NCI-H2227 (cell line): ENCODE measurements around the gene C1orf105.
"Not testable (repeated sequence)": the region's sequence is repeated elsewhere in the genome, so short reads cannot be mapped to it uniquely, and the experiment has no call there.

Experiments
- DNase-seq: peaks from one replicate; lab custom pipeline; 2025; ENCODE audit not compliant: unreplicated experiment; lab: John Stamatoyannopoulos, UW

C1orf105 gene

DNA sequence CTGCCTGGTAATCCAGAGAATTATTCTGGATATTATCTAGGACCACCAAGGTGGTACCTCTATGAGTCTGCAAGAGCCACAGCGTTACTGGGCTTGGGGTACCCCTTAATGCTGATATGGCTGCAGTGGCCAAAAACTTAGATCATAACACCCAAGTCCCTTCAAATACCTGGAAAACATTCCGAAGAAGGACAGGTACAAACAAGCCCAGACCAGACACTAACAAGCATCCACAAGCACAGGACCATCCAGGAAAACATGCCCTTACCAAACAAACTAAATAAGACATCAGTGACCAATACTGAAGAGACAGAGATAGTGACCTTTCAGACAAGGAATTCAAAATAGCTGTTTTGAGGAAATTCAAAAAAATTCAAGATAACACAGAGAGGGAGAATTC lies 2.9 kb downstream of the C1orf105 start:
- DNase-seq = no peak

DNA sequence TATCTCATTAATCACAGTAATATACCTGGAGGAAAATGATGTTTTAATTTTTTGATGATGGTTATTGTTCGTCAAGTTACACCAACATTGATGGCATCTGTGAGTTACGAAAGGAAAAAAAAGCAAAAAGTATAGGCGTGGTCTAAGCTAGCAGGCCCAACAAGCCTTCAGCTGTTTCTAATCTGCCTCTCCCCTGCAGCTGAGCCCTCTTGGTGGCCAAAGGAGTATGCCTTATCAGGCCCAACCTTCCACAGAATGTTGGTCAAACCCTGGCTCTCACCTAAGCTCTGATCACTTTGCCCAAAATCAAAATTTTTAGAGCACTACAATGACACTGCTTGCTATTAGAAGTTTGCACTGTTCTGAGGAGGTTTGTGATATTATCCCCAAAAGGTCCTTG lies 4.9 kb downstream of the C1orf105 start:
- no peak for DNase-seq

DNA sequence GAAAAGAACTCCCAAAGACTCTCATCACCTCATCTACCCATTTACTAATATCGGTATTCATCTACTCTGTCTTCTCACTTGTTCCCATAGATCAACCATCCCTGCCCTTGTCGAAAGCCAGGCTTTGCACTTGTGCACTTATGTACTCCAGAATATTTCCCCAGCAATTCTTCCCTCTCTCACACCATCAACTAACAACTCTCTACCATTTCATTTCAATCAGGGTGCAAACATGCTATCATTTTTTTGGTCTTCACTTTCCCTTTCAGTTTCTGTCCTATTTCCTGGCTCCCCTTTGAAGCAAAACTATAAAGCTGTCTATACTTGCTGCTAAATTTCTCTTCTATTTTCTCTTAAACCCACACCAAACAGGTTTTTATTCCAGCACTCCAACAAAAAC lies 6.7 kb downstream of the C1orf105 start:
- DNase-seq = no peak

DNA sequence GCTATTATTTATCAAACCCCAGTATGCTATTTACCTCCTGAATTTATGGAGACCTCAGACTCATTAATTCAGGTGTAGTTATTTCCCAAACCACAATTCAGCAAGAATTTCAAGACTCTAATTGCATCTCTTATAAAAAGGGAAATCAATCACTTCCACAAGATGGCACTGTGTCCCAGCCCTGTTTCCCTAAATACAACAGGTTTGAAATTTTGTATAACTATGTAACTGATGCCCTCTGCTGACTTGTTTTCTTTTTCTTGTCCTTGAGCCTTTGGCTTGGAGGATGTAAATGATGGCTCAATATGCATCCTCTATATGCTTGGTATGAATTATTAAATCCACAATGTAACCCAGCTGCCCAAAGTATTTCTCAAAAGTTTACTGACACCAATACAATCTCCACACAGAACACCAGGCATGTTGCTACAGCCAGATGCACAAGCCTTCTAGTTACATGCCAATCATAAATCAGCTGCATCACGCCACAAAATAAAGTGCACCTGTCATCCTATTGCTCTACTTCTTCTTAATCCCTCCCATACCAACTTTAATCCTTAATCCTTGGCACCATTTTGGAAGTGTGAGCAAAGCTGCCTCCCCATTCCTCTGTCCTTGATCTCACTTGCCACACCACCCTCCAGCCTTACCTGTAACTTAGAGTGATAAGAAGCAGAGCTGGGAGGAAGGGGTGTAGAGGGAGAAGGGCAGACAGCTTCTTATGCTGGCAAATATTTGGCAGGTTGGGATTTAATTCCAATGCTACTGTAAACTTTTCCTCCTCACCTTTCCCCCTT lies 9.0 kb downstream of the C1orf105 start:
- DNase-seq = peak; percentile 55

DNA sequence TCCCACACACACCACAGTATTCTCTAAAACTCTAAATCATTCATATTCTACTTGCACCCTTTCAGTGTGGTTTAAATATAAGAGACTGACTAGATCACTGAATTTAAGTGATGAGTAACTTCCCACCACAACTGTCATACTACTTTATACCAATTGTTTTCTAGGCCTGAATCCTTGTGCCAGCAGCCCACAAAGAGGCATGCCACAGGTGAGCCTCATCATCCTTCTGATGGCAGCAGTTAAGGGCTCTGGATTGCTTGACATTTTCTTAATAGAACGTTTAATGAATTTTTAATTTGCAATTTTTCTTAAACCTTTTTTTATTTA lies 9.6 kb downstream of the C1orf105 start:
- DNase-seq = no peak

DNA sequence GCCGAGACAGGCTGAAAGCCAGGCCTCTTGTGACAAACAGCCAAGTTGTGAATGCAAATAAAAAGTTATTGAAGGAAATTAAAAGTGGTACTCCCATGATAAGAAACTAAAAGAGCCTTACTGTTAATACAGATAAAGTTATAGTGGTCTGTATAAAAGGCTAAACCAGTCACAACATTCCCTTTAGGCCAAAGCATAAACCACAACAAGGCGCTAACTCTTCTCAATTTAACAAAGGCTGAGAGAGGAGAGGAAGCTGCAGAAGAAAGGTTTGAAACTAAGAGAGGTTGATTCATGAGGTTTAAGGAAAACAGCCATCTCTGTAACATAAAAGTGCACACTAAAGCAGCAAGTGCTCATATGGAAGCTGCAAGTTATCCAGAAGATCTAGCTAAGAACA lies 10.7 kb downstream of the C1orf105 start:
- no peak for DNase-seq

DNA sequence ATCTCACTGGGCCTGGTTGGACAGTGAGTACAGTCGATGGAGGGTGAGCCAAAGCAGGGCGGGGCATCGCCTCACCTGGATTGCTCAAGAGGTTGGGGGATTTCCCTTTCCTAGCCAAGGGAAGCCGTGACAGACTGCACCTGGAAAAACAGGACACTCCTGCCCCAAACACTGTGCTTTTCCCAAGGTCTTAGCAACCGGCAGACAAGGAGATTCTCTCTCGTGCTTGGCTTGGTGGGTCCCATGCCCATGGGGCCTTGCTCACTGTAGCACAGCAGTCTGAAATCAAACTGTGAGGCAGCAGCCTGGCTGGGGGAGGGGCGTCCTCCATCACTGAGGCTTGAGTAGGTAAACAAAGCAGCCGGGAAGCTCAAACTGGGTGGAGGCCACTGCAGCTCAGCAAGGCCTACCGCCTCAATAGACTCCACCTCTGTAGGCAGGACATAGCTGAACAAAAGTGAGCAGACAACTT lies 11.3 kb downstream of the C1orf105 start:
- DNase-seq = no peak

DNA sequence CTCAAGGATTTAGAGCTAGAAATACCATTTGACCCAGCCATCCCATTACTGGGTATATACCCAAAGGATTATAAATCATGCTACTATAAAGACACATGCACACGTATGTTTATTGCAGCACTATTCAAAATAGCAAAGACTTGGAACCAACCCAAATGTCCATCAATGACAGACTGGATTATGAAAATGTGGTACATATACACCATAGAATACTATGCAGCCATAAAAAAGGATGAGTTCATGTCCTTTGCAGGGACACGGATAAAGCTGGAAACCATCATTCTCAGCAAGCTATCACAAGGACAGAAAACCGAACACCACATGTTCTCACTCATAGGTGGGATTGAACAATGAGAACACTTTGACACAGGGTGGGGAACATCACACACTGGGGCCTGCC lies 16.7 kb downstream of the C1orf105 start:
- DNase-seq = not testable (repeated sequence)

DNA sequence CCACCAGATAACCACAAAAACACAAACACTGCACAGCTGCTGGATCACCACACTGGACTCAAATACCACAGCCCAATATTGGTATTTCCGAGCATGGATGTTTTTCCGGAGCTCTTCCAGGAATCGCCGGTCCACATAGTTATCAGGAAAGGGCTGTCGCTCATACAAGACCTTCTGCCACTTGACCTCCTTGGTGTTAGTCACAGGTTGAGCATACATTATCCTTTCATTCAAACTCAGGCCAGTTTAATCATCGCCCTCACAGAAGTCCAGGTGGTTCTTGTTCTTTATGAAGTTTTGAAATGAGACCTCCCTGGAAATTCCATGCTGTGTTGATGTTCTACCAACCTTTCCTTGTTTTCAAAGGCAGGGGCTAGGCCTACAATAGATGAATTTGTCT lies 21.9 kb downstream of the C1orf105 start:
- DNase-seq = no peak

DNA sequence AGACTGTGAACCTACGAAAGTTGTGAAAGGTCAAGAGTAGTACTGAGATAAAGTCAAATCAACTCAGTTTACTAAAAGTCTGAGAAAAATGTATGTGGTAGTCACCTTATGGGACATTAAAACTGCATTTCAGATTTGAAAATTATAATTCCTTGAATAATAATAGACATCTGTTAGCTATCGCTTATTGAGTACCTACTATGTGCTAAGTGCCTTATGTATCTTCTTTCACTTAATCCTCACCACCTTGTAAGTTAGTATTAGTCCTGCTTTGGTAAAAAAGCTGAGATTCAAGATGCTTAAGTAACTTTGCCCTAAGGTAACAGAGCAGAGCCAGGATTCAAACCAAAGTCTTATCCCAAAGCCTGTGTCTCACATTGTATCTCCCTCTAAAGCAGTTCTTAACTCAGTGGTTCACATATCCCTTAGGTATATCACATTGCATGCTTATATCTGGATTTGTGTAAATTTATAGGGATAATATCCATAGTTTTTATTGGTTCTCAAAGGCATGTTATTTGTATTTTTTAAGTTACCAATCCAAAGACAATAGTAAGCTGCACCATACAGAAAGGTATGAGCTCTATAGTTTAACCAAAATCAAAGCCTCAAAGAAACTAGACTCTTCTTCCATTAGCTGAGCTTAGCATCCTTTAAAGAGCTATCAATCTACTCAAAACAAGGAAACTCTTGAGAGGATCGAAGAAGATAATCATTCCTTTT lies 22.5 kb downstream of the C1orf105 start:
- DNase-seq = no peak

DNA sequence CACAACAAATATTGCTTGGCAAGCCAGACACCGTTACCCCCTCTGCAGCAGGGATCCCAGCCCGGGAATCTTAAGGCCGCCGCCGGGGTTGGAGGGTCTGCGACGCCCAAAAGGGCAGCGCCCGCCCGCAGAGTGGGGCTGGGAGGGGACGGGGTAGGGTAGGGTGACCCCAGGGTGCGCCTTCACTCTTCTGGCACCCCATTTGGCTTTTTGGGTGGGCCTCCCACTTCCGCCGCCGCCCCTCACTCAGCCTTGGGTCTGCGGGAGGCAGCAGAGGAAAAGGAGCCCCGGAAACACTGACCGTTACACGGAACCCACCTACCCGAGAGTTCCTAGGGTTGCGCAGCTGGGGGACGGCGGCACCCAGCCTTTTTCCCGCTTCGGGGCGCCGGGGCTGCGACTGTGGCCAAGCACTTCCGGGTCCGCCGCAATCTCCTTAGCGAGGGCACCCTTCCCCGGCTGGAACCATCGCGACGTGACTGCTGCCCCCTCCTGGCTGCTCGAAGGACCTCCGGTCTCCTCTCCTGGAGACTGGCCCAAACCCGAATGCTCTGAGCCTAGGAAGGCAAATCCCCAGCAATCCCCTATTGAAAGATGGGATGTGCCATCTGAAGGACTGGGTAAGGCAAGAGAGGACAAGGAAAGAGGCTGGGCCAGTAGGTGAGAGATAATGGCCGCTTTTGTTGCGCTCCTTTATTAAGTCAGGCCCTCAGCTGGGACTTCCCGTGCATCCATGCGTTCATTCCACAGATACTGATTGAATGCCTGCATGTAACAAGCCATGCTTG lies 23.4 kb downstream of the C1orf105 start, which contains the start of gene PIGC:
Gene PIGC (minus strand): TSS at position 404 of the 788 bp plus-strand sequence. CDS start 1,447 bp downstream, outside the sequence.
- peak; percentile 93 for DNase-seq

DNA sequence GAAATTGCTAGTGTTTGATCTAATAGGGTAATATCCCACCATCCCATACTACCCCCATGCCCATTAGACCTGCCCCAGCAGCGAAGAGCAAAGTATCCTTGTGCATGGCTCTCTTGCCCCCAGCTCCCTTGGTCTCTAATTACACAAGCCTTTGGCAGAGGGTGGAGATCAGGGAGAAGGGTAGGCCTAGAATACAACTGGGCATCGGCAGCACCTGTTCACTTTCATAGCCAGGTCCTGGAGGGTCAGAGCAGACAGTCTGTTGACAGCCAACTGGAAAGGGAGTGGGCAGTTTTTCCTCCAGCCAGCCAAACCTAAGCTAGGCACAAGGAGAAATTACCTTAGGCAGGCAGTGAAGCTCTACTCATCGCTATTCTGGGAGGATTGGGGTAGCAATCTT lies 26.1 kb downstream of the C1orf105 start:
- DNase-seq = no peak

DNA sequence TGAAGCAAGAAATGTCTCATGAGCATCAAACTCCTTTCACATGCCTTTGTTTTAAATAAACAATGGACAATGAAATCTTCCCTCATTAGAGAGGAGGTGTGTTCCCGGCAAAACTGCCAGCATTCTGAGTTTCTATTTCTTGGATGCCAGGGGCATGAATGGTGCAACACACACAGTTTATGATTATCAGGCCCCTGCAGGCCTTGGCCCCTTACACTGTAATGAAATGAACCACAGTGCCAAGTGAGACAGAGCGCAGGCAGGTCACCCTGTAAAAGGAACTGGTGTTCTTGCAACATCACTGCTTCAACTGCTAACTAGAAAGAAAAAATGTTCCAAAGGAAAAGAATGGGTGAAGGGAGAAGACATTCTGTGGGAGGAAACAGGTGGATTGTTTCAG lies 27.2 kb downstream of the C1orf105 start:
- no peak for DNase-seq

DNA sequence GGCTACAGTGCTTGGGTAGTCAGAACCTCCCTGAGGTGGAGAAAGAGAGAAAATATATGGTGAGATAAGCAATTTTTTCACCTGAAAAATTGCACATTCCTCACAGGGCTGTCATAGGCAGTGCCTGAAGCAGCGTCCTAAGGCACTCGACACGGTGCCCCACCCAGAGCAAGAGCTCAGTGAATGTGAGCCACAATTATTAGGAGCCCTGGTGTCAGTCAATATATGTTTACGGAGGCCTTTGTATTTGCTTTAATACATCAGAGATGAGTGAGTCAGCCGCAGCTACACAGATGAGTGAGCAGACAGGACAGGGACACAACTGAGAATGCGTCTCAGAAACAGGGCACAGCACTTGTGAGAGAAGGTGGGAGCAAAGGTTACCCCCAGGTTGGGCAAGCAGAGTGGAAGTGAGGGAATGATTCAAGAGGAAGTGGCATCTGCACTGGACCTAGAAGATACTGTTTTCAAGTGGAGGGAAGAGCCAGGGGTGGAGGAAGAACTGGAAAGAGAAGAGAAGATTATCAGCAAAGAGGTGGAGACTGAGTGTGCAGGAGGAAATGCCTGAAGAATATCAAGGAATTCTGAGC lies 28.6 kb downstream of the C1orf105 start:
- no peak for DNase-seq

DNA sequence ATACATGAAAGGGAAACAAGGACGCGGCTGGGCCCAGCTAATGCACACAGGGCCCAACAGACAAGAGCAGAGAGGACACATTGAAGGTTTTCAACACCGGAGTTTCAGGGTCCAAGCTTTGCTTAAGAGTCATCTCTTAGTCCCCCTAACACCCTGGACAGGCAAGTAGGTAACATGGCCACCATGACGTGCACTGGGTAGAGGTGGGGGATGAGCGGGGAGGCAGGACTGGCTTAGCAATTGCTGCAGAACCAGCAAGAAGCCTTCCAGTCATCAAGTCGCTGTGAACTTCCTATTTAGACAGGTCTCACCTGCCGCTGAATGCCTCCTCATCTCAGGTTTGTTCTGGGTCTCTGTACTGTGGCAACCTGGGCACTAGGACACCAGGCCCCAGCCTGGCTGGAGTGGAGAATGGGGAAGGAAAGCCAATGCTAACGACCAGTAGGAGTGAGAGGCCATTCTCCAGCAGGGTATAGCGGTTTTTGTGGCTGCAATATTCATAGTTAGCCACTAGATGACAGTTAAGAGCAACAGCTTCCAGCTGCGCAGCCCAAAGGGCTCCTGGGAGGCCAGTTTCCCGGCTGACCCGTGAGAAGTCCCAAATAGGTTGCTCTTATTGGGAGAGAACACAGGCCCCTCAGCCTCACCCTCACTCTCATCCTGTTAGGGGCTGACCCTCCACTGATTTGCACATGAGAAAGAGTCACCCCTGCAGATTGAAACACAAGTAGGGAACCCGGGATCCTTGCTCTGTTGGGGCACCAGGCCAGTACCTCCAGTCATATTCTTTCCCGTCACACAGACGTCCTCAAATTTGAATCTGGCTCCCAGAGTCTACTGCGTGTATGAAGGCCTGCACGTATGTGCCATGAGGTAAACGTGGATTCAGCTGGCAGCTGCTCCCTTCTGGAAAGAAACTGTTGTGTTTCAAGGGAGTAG lies 29.4 kb downstream of the C1orf105 start:
- DNase-seq = peak; percentile 29

DNA sequence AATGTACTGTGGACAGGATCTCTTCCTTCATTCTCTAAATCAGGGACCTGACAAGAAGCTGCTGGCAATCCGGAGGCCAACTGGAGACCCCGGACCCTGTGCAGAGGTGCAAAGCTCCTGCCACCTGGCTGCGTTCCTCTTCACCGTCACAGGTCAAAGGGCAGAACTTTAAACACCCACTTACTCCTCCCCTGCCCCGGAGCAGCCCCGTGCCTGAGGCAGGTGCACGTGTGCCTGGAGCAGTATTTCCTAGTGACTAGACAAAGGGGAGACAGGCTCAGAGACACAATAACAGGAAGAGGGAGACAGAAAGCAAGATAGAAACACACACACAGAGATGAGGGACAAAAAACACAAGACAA lies 30.0 kb downstream of the C1orf105 start:
- peak; percentile 26 for DNase-seq

DNA sequence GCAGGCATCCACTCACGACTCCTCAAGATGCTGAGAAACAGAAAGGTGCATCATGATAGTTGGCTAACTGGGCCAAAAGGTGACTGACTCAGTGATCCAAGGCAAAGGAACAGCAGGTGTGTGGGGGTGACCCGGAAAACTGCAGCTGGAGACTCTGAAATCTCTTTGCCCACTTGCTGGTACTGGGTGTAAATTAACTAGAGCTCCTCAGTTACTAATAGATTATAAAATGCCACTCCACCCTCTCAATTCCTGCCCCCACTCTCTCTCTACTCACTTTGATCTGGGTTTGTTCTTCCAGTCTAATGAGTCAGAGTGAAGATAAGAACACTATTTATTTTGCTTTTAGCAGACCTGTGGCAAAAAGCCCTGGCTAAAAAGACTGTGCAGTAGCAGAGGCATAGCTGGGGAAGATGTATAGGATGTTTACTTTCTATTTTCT lies 30.5 kb downstream of the C1orf105 start:
- DNase-seq = no peak

DNA sequence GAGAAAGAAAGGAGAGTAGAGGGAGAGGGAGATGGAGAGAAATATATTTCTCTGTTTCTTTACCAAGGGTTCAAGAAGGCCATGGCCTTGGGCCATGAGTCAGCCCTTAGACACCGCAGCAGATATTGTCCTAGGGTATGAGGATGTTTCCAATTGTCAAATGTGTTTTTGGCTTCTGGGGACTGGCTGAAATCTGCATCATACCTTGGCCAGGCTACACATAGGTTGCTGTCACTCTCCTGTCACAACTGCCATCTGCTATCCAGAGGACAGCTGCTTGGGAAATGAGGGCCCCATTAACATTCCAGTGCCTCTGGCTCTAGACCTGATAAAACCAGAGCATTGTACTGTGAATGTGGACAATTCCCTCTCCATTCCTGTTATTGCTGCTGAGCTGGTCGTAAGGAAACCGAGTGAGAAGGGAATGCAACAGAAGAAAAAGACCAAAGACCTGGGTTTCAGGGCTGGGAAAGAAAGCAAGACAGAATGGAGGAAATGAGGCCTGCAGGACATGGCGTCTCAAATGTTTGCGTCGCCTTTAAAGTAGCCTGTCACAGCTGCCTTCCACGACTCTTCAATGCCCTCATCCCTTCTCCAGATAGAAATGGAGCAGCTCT lies 32.2 kb downstream of the C1orf105 start:
- no peak for DNase-seq

DNA sequence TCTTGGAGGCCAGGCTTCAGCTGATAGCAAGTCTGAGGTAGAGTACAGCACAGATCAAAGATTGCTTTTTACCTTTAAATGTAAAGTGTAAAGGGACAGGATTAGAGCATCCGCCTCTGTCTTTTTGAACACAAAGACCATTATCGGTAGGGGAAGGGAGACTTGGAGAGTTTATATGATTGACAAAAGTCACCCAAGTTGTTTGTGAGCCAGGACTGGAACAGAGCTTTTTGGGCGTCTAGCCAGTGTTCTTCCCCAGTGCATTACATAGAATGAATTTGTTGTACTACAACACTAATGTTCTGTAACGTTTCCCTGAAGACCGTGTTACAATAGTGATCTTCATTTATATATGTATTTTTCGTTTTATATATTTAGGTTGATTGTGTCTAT lies 32.7 kb downstream of the C1orf105 start:
- DNase-seq = no peak

DNA sequence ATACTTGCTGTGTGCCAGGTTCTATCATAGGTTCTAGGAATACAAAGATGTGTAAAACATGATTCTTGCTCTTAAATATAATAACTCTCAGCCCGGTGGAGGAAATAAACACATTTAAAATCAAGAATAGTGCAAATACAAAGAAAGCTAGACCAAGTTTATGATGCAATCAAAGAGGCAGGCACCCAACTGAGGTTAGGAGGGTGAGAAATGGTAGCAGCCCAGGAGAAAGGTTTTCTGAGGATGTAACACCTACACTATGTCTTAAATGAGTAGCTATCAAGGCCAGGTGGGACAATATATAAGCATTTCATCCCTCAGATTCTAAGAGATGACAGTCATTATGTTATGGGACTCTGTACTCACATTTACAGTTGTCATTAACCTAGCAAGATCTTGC lies 33.1 kb downstream of the C1orf105 start:
- DNase-seq = no peak
